ENCODE data around the gene FOSL2. TPM values are rescaled to one million over a fixed set of nuclear protein-coding genes. Genes with fewer than 3 reads are reported as not detected.

Gene FOSL2
- total RNA-seq, 1 experiment from 2014 or later = 4.0 TPM

DNA sequence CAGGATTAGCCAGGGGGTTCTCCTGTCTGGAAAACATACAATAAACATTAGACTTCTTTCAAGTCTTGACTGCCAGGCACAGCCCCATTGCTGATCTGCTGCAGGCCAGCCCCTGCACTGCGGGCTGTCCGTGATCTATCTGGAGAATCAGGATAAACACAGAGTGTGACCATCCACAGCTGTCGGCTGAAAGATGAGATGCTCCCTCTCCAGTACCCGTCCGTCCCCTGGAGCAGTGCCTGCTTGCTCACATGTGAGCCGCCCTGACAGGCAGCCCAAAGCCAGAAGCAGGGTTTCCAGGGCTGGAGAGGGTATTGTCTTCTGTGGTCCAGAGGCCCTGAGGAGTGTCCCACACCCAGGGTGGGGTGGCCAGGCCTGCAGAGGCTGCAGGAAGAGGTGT, 46.1 kb upstream of the FOSL2 start (continued):
- TF ChIP-seq, protein P1, sequence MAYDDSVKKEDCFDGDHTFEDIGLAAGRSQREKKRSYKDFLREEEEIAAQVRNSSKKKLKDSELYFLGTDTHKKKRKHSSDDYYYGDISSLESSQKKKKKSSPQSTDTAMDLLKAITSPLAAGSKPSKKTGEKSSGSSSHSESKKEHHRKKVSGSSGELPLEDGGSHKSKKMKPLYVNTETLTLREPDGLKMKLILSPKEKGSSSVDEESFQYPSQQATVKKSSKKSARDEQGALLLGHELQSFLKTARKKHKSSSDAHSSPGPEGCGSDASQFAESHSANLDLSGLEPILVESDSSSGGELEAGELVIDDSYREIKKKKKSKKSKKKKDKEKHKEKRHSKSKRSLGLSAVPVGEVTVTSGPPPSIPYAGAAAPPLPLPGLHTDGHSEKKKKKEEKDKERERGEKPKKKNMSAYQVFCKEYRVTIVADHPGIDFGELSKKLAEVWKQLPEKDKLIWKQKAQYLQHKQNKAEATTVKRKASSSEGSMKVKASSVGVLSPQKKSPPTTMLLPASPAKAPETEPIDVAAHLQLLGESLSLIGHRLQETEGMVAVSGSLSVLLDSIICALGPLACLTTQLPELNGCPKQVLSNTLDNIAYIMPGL (CRISPR knock-in tag; IDR thresholded peaks at IDR 0.05) = no peak
- TF ChIP-seq, protein P2, sequence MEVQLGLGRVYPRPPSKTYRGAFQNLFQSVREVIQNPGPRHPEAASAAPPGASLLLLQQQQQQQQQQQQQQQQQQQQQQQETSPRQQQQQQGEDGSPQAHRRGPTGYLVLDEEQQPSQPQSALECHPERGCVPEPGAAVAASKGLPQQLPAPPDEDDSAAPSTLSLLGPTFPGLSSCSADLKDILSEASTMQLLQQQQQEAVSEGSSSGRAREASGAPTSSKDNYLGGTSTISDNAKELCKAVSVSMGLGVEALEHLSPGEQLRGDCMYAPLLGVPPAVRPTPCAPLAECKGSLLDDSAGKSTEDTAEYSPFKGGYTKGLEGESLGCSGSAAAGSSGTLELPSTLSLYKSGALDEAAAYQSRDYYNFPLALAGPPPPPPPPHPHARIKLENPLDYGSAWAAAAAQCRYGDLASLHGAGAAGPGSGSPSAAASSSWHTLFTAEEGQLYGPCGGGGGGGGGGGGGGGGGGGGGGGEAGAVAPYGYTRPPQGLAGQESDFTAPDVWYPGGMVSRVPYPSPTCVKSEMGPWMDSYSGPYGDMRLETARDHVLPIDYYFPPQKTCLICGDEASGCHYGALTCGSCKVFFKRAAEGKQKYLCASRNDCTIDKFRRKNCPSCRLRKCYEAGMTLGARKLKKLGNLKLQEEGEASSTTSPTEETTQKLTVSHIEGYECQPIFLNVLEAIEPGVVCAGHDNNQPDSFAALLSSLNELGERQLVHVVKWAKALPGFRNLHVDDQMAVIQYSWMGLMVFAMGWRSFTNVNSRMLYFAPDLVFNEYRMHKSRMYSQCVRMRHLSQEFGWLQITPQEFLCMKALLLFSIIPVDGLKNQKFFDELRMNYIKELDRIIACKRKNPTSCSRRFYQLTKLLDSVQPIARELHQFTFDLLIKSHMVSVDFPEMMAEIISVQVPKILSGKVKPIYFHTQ (CRISPR knock-in tag; IDR thresholded peaks at IDR 0.05) = no peak
- TF ChIP-seq, protein P3, sequence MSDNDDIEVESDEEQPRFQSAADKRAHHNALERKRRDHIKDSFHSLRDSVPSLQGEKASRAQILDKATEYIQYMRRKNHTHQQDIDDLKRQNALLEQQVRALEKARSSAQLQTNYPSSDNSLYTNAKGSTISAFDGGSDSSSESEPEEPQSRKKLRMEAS (CRISPR knock-in tag; IDR thresholded peaks at IDR 0.05) = no peak
- TF ChIP-seq ZNF219 (CRISPR knock-in tag; IDR thresholded peaks at IDR 0.05; ENCODE audit: borderline replicate concordance) (no peak), SOX15 (CRISPR knock-in tag; IDR thresholded peaks at IDR 0.05) (no peak), EMX1 (CRISPR knock-in tag; IDR thresholded peaks at IDR 0.05) (no peak)
- TF ChIP-seq, protein P4, sequence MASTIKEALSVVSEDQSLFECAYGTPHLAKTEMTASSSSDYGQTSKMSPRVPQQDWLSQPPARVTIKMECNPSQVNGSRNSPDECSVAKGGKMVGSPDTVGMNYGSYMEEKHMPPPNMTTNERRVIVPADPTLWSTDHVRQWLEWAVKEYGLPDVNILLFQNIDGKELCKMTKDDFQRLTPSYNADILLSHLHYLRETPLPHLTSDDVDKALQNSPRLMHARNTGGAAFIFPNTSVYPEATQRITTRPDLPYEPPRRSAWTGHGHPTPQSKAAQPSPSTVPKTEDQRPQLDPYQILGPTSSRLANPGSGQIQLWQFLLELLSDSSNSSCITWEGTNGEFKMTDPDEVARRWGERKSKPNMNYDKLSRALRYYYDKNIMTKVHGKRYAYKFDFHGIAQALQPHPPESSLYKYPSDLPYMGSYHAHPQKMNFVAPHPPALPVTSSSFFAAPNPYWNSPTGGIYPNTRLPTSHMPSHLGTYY (CRISPR knock-in tag; IDR thresholded peaks at IDR 0.05) = no peak

DNA sequence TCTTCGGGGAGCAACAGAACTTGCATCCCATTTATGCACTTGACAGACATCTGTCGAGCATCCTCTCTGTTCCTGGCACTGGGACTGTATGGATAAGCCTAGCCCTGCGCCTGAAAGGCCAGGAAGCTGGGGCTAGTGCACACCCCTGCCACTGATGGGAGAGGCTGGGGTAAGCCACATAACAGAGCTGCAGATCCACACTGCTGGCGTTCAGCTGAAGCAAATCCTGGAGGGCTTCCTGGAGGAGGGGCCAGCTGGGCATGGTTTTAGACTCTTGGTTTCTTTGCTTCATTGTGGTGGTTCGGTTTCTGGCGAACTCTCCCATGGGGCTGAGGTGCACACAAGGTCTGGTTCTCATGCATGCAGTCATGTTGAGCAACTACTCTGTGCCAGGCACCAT, 45.5 kb upstream of the FOSL2 start:
- TF ChIP-seq NR2C2 (CRISPR knock-in tag; IDR thresholded peaks at IDR 0.05) = no peak
- TF ChIP-seq, protein P5, sequence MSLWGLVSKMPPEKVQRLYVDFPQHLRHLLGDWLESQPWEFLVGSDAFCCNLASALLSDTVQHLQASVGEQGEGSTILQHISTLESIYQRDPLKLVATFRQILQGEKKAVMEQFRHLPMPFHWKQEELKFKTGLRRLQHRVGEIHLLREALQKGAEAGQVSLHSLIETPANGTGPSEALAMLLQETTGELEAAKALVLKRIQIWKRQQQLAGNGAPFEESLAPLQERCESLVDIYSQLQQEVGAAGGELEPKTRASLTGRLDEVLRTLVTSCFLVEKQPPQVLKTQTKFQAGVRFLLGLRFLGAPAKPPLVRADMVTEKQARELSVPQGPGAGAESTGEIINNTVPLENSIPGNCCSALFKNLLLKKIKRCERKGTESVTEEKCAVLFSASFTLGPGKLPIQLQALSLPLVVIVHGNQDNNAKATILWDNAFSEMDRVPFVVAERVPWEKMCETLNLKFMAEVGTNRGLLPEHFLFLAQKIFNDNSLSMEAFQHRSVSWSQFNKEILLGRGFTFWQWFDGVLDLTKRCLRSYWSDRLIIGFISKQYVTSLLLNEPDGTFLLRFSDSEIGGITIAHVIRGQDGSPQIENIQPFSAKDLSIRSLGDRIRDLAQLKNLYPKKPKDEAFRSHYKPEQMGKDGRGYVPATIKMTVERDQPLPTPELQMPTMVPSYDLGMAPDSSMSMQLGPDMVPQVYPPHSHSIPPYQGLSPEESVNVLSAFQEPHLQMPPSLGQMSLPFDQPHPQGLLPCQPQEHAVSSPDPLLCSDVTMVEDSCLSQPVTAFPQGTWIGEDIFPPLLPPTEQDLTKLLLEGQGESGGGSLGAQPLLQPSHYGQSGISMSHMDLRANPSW (CRISPR knock-in tag; conservative IDR thresholded peaks at IDR 0.05; ENCODE audit: low read depth) = no peak
- TF ChIP-seq ETV6 (CRISPR knock-in tag; IDR thresholded peaks at IDR 0.05) = no peak
- no peak for TF ChIP-seq EMX1 (CRISPR knock-in tag; IDR thresholded peaks at IDR 0.05)
- TF ChIP-seq, protein P6, sequence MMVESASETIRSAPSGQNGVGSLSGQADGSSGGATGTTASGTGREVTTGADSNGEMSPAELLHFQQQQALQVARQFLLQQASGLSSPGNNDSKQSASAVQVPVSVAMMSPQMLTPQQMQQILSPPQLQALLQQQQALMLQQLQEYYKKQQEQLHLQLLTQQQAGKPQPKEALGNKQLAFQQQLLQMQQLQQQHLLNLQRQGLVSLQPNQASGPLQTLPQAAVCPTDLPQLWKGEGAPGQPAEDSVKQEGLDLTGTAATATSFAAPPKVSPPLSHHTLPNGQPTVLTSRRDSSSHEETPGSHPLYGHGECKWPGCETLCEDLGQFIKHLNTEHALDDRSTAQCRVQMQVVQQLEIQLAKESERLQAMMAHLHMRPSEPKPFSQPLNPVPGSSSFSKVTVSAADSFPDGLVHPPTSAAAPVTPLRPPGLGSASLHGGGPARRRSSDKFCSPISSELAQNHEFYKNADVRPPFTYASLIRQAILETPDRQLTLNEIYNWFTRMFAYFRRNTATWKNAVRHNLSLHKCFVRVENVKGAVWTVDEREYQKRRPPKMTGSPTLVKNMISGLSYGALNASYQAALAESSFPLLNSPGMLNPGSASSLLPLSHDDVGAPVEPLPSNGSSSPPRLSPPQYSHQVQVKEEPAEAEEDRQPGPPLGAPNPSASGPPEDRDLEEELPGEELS (CRISPR knock-in tag; IDR thresholded peaks at IDR 0.05) = no peak
- no peaks in the 10 kb centered on the region for H3K27me3 Mint-ChIP-seq (ENCODE audit: low read depth)
- POLR2A ChIA-PET = no interaction called here
- DNase-seq (ENCODE audit: low spot score) (no peak), ATAC-seq (no peak)
- no peaks in the 10 kb centered on the region for H3K9me3 Mint-ChIP-seq
- CTCF ChIA-PET = no interaction called here
- H3K4me3 Mint-ChIP-seq = no peak overlapping the region
- H3K27ac Mint-ChIP-seq = 0 out of 2 replicates have a peak overlapping the region, but pooled peaks have one; percentile 27
- H3K36me3 Mint-ChIP-seq = no peaks in the 10 kb centered on the region
- peaks cover 19% of the 10 kb centered on the region for H3K4me1 Mint-ChIP-seq

DNA sequence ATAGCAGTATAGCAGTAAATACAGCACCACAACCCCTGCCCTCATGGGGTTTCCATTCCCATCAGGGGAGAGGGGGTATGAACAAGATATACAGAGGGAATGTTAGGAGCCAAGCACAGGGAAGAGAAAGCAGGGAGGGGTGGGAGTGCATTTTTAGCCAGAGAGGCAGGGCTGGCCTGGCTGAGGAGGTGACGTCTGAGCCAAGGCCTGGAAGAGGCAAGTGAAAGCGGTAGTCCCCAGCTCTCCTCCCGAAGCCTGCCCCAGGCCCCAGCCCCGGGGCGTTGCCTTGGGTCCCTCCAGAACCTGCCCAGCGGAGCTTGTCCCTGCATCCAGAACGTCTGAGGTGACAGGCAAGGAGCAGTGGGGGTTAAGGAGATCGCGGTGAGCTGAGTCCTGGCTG, 45.1 kb upstream of the FOSL2 start:
- Mint-ChIP-seq H3K4me3 (no peak overlapping the region), H3K36me3 (no peaks in the 10 kb centered on the region), H3K27ac (0 out of 2 replicates have a peak overlapping the region, but pooled peaks have one; percentile 27), H3K9me3 (no peaks in the 10 kb centered on the region), H3K4me1 (peaks cover 17% of the 10 kb centered on the region), H3K27me3 (ENCODE audit: low read depth) (no peaks in the 10 kb centered on the region)
- TF ChIP-seq FOXK1 (CRISPR knock-in tag; IDR thresholded peaks at IDR 0.05) (no peak), SOX15 (CRISPR knock-in tag; IDR thresholded peaks at IDR 0.05) (no peak), JAZF1 (CRISPR knock-in tag; IDR thresholded peaks at IDR 0.05) (no peak), ATF1 (CRISPR knock-in tag; IDR thresholded peaks at IDR 0.05) (no peak), EMX1 (CRISPR knock-in tag; IDR thresholded peaks at IDR 0.05) (no peak), ESRRA (CRISPR knock-in tag; IDR thresholded peaks at IDR 0.05; ENCODE audit: borderline replicate concordance) (no peak), KAT7 (CRISPR knock-in tag; IDR thresholded peaks at IDR 0.05; ENCODE audit: borderline replicate concordance) (no peak), ETV6 (CRISPR knock-in tag; IDR thresholded peaks at IDR 0.05) (no peak), NR2C2 (CRISPR knock-in tag; IDR thresholded peaks at IDR 0.05) (no peak)
- TF ChIP-seq, protein P7, sequence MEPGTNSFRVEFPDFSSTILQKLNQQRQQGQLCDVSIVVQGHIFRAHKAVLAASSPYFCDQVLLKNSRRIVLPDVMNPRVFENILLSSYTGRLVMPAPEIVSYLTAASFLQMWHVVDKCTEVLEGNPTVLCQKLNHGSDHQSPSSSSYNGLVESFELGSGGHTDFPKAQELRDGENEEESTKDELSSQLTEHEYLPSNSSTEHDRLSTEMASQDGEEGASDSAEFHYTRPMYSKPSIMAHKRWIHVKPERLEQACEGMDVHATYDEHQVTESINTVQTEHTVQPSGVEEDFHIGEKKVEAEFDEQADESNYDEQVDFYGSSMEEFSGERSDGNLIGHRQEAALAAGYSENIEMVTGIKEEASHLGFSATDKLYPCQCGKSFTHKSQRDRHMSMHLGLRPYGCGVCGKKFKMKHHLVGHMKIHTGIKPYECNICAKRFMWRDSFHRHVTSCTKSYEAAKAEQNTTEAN (CRISPR knock-in tag; IDR thresholded peaks at IDR 0.05) = no peak
- TF ChIP-seq, protein P8, sequence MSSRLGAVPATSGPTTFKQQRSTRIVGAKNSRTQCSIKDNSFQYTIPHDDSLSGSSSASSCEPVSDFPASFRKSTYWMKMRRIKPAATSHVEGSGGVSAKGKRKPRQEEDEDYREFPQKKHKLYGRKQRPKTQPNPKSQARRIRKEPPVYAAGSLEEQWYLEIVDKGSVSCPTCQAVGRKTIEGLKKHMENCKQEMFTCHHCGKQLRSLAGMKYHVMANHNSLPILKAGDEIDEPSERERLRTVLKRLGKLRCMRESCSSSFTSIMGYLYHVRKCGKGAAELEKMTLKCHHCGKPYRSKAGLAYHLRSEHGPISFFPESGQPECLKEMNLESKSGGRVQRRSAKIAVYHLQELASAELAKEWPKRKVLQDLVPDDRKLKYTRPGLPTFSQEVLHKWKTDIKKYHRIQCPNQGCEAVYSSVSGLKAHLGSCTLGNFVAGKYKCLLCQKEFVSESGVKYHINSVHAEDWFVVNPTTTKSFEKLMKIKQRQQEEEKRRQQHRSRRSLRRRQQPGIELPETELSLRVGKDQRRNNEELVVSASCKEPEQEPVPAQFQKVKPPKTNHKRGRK (CRISPR knock-in tag; IDR thresholded peaks at IDR 0.05; ENCODE audit: borderline replicate concordance) = no peak
- DNase-seq (ENCODE audit: low spot score) (no peak), ATAC-seq (no peak)
- CTCF ChIA-PET = no interaction called here
- POLR2A ChIA-PET = no interaction called here
